ENCODE results near the gene FRMD1. TPM values are rescaled to one million over a fixed set of nuclear protein-coding genes. Genes with fewer than 3 reads are reported as not detected.

FRMD1 gene
- total RNA-seq, 1 experiment from 2014 or later, result not detected

GRCh38 chr6:168027521-168027920, 51.5 kb downstream of the FRMD1 start:
- no peak for DNase-seq (ENCODE audit: low read depth)

- no peak for DNase-seq (ENCODE audit: low read depth)
These were observed 52.1 kb downstream of the FRMD1 start for GRCh38 chr6:168026925-168027324.

GRCh38 chr6:168025831-168026710, 52.9 kb downstream of the FRMD1 start:
- DNase-seq (ENCODE audit: low read depth), result no peak

- DNase-seq (ENCODE audit: low read depth), result no peak
These were observed 54.0 kb downstream of the FRMD1 start for GRCh38 chr6:168024951-168025510.

- no peak for DNase-seq (ENCODE audit: low read depth)
These were observed 56.3 kb downstream of the FRMD1 start for GRCh38 chr6:168022488-168023321.

- DNase-seq (ENCODE audit: low read depth), result no peak
These were observed 57.4 kb downstream of the FRMD1 start for GRCh38 chr6:168021581-168021980.

- no peak for DNase-seq (ENCODE audit: low read depth)
These were observed 58.8 kb downstream of the FRMD1 start for GRCh38 chr6:168020242-168020641.

- DNase-seq (ENCODE audit: low read depth), result no peak
These were observed 60.3 kb downstream of the FRMD1 start for GRCh38 chr6:168018664-168019063.

GRCh38 chr6:168017629-168018028, 61.4 kb downstream of the FRMD1 start:
- no peak for DNase-seq (ENCODE audit: low read depth)

- DNase-seq (ENCODE audit: low read depth), result peak; percentile 36
These were observed 62.1 kb downstream of the FRMD1 start for GRCh38 chr6:168016721-168017525.

- DNase-seq (ENCODE audit: low read depth), result no peak
These were observed 62.8 kb downstream of the FRMD1 start for GRCh38 chr6:168016176-168016620.

GRCh38 chr6:168015482-168016175, 63.4 kb downstream of the FRMD1 start:
- no peak for DNase-seq (ENCODE audit: low read depth)

GRCh38 chr6:168015009-168015408, 64.0 kb downstream of the FRMD1 start:
- no peak for DNase-seq (ENCODE audit: low read depth)

- no peak for DNase-seq (ENCODE audit: low read depth)
These were observed 64.6 kb downstream of the FRMD1 start for GRCh38 chr6:168014428-168014827.

GRCh38 chr6:168013250-168013915, 65.6 kb downstream of the FRMD1 start:
- DNase-seq (ENCODE audit: low read depth), result no peak

- no peak for DNase-seq (ENCODE audit: low read depth)
These were observed 66.4 kb downstream of the FRMD1 start for GRCh38 chr6:168012431-168013249.

GRCh38 chr6:168011291-168011690, 67.7 kb downstream of the FRMD1 start:
- no peak for DNase-seq (ENCODE audit: low read depth)

- DNase-seq (ENCODE audit: low read depth), result no peak
These were observed 69.7 kb downstream of the FRMD1 start for GRCh38 chr6:168009331-168009730.

- DNase-seq (ENCODE audit: low read depth), result peak; percentile 99
These were observed 71.2 kb downstream of the FRMD1 start for GRCh38 chr6:168007592-168008338.

All from M059J (cell line).